HG03354 (cell line): ENCODE results near the gene NT5C1A.
A peak's percentile ranks its signal among the peaks of the same experiment; 100 is the strongest.

ENCODE experiments used
- ATAC-seq: cut with Tn5 transposase; IDR thresholded peaks from one replicate; pipeline ENCODE4 v1.9.1; 2021; ENCODE audit warnings: mild to moderate bottlenecking; ENCODE audit not compliant: unreplicated experiment, poor library complexity, severe bottlenecking

The NT5C1A gene

DNA sequence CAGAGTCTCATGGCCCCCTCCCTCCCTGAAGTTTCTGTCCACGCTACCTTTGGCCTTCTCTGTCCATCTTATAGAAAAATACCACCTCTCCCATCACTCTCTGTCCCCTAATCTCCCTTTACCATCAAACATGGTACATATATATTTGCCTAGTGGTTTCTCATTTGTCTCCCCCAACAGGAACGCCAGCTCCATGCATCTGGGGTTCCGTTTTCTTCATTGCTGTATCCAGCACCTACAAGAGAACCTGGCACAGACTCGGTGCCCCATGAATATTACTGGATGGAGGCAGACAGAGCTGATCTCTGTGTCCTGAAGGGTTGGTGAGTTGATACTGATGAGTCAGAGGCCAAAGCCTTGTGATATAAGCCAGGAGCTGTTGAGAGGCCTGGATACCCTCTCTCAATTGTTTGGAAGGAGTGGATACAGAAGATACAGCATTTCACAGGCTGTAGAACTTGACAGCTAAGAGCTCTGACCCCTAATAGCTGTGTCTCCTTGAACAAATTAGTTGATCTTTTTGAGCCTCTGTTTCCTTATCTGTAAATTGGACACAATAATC lies 54.3 kb downstream of the NT5C1A start:
- ATAC-seq, result no peak

DNA sequence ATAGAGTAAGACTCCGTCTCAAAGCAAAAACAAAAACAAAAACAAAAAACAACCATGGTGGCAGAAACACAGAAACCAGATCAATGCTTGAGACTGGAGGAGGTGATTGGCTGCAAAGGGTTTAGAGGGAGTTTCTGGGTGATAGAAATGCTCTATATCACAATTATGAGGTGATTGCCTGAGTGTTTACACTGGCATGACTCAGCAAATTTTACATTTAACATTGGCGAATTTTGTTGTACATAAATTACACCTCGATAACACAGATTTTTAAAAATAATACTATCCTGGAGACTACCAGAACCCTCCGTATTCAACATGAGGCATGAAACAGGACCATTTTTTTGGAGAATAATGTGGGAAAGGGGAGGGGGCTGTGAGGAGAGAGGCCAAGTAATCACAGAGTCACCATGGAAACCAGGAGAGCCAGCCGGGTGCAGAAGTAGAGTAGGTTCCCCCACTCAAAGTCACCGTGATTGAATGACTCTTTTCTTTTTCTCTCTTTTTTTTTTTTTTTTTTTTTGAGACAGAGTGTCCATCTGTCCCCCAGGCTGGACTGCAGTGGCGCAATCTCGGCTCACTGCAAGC lies 56.7 kb downstream of the NT5C1A start:
- ATAC-seq, result no peak

DNA sequence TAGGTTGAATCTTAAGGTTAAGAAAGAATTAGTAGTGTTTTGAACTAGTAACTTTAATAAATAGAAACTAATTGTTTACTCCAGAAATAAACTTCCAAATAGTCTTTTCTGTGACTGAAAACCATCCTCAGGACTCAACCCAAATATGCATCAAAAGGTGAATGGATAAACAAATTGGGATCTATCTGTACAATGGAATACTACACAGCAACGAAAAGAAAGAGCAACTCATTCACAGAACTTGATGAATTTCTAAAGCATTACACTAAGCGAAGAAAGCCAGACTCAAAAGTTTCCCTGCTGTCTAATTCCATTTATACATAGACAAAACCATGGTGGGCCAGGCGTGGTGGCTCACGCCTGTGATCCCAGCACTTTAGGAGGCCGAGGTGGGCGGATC lies 57.4 kb downstream of the NT5C1A start:
- no peak for ATAC-seq

DNA sequence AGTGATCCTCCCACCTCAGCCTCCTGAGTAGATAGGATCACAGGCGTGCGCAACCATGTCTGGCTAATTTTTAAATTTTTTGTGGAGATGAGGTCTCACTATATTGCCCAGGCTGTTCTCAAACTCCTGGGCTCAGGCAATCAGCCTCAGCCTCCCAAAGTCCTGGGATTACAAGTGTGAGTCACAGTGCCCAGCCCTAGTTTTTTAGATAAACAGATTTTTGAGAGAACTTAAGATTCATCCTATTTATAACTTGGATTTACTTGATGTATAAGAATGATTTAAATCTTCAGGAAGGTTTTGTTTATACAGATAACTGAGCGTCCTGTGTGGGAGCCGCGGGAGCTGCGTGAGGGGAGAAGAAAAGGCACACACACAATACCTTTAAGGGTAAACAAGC lies 58.7 kb downstream of the NT5C1A start:
- ATAC-seq, result no peak

DNA sequence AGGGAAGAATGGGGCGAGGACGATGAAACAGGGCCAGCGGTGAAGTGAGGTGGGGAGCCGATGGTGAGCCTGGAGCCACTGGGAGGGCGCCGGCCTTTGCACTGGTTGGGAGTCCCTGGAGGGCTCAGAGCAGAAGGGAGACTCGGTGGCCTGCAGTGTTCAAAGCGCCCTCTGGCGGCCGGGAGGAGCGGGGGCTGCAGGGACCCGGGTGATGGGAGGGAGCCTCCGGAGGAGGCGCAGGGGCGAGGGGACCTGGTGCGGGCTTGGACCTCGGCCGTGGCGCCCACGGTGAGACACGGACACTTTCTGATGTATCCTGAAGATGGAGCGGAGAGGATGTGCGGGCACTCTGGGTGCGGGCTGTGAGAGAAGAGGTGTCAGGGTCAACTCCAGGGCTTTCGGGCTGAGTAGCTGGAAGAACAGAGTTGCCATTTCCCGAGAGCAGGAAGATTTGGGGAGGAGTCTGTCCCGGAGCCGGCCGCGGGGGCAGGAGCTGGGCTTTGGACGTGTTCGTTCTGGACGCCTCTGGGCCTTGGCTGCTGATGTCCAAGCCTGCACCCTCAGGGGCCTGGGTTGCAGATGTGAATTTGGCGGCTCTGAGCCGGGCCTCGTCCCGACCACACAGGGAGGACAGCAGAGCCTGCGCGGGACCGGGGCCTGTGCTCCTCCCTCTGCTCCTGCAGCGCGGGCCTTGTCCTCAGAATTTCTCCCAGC lies 62.1 kb downstream of the NT5C1A start:
- ATAC-seq, result peak; percentile 71
